ENCODE measurements around the gene ZNF629.

ZNF629 gene

DNA sequence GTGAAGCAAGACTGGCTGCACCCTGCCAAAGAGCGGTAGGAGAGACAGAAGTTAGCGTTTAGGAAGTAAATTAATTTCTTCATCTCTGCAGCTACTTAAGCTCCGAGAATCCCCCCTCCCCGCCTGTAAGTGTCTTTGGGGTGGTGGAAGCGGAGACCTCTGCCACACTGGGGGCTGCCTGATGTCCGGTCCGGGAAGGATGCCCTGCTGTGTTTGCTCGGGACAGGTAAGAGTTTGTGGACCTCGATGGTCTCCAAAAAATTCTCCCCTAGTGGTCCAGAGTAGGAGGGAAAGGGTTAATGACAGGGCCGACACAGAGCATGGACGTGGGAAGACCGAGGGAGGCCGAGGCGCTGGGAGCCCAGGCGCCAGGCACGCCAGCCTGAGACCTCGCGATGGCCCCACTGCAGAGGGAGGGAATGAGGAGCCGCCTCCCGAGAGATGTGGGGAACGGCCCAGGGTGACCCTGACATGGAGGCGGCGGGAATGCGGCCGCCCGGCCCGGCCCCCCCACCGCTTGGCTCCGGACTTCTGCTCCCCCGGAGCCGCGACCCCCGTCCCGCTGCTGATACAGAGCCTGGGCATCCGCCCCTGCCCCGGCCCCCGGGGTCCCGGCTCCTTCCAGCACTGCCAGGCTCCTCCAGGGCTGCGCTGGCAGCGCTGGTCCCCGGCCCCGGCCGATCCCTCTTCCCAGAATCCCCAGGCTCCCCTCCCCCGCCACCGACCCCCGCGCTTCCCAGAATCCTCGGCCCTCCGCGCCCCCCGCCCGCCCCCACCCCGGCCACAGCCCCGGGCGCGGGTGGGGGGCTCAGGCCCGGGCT is 680 bp downstream of the ZNF629 start:
- peak; percentile 95 for DNase-seq (ENCODE audit: low spot score)

DNA sequence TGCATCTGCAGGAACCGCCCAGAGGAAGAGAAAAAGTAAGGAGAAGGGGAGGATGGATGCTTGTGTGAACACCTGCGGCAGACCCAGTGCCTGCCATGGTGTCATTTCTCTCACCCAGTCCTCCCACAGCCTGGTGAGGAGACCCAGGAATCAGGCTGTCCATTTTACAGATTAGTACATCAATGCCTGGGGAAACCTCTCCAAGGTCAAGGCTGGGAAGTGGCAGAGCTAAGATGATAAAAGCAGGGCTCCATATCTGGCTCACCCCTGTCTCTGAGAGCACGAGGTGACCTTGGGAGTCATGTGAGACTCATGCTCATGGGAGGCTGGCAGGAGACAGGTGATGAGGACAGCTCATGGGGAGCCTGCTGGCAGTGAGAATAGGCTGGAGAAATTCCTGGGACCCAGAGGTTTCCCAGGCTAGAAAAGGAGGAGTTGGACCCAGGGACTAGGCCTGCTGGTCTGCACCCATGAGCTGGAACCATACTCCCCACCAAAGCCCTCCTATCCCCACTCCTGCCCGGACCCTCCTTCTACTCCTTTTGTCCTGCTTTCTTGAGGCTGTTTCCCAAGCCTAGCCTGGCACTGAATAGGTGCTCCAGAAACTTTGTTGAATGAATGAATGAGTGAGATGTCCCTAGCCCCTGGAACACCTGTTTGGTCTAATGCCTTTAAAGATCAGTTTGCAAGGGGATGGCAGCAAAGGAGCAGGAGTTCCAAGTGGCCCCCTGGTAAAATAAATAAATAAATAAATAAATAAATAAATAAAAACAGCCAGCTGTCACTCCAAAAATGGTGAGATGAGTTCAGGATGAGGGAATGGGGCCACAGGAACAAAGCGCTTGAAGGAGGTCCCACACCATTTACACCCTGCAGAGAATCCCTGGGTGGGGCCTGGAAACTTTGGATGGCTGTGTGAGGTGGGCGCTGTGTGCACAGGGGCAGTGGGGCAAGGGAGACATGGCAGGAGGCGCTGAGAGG is 1.6 kb downstream of the ZNF629 start:
- DNase-seq (ENCODE audit: low spot score): no peak

DNA sequence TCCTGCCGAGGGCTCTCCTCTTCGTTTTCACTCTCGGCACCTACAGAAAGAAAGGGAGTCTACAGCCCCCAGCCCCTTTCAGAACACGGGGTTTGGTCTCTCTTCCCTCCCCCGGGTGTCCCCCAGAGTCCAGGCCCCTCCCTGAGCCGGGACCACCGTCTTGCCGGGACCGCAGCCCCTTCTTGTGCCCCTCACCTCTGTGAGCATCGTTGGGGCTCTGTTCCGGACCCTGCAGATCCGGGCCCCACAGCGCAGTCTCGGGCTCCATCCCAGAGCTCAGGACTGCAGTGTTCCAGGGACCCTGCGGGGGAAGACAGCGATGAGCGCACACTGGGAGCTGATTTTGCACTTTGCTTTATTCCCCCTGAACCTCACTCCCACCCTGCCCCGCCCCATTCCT is 2.8 kb downstream of the ZNF629 start:
- DNase-seq (ENCODE audit: low spot score): no peak

DNA sequence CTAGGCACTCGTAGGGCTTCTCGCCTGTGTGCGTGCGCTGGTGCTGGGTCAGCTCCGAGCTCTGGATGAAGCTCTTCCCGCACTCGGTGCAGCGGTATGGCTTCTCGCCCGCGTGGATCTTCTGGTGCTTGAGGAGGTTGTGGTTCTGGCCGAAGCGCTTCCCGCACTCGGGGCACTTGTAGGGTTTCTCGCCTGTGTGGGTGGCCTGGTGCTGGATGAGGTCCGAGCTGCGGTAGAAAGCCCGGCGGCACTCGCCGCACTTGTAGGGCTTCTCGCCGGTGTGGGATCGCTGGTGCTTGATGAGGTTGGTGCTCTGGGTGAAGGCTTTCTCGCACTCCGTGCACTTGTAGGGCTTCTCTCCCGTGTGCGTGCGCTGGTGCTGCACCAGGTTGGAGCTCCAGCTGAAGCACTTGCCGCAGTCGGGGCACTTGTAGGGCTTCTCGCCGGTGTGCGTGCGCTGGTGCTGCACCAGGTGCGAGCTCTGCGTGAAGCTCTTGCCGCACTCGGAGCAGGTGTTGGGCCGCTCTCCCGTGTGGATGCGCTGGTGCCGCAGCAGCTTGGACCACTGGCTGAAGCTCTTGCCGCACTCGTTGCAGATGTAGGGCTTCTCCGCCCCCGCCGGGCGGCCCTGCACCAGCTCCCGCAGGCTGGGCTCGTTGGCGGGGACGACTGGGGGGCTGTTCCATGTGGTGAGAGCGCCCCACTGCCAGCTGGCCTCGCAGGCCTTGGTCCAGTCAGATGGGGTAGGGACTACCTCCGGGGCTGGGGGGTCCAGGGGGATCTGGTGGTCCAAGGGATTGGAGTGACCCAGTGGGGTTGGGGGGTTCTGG is 3.5 kb downstream of the ZNF629 start:
- DNase-seq (ENCODE audit: low spot score): no peak

DNA sequence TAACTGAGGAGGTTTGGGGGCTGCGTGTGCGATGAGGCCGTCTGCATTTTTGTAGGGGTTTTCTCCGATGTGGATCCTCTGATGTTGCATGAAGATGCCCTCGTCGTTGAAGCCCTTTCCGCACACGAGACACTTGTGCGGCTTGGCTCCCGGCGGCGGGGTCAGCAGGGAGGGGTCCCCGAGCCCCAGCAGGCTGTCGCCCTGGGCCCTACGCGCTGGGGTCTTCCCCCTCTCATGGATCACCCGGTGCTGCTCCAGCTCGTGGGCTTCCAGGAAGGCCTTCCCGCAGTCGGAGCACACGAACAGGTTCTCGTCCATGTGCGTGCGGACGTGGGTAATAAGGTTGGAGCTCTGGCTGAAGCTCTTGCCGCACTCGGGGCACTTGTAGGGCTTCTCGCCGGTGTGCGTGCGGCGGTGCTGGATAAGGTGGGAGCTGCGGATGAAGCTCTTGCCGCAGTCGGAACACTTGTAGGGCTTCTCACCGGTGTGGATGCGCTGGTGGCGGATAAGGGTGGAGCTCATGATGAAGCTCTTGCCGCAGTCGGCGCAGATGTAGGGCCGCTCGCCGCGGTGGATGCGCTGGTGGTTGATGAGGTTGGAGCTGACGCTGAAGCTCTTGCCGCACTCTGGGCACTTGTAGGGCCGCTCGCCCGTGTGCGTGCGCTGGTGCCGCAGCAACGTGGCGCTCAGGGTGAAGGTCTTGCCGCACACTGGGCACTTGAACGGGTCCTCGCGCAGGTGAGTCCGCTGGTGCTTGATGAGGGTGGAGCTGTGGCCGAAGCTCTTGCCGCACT is 4.3 kb downstream of the ZNF629 start:
- DNase-seq (ENCODE audit: low spot score): no peak

DNA sequence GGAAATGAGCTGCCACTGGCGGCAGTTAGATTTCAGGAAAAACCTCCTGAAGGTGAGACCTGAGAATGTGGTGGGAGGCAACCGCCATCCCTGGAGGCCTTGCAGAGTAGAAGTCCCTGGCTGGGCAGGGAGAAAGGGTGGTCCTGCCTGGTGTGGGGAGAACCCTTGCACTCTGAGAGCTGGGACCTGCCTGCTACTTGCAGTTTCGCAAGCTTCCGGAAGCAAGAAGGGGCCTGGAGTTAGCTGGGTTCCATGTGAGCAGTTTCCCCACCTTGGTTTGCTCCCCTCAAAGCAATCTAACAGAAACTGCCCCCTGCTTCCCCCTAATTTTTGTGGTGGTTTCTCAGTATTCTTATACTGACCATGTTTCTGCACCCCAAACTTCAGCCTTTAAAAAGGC is 6.5 kb downstream of the ZNF629 start:
- DNase-seq (ENCODE audit: low spot score): no peak

DNA sequence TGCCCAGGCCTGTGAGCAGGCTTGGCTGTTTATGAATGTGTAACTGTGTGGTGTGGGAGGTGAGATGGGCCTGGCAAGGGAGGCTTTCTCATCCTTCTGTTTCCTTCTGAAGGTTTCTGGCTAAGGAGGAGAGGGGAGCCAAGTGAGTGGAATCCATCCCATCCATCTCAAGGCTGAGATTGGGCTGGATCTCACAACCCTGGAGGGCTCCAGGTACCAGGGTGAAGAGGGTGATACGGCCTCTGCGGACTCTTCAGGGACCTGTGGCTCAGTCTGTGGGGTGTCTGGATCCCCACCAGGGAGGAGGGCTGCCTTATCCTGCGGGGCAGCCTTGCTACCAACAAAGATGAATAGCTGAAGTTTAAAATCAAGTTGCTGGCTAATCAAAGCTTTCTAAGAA is 7.0 kb downstream of the ZNF629 start:
- no peak for DNase-seq (ENCODE audit: low spot score)

DNA sequence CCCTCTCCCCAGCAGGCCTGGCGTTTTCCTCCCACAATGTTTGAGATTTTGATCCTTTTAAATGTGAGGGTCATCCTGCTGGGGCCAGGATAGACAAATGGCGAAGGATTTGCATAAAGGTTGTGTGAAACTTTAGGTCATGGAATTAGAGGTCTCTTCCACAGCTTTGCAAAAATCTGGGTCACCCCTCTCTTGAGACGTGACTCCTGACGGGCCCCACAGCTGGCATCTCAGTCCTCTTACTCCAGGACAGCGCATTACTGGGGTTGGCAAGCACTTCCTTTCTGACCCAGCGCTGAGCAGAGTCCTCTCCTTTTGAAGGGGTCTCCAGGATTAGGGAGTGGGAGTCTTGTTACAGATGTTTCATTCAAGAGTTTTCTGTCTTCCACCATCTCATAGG is 7.4 kb downstream of the ZNF629 start:
- DNase-seq (ENCODE audit: low spot score): no peak

DNA sequence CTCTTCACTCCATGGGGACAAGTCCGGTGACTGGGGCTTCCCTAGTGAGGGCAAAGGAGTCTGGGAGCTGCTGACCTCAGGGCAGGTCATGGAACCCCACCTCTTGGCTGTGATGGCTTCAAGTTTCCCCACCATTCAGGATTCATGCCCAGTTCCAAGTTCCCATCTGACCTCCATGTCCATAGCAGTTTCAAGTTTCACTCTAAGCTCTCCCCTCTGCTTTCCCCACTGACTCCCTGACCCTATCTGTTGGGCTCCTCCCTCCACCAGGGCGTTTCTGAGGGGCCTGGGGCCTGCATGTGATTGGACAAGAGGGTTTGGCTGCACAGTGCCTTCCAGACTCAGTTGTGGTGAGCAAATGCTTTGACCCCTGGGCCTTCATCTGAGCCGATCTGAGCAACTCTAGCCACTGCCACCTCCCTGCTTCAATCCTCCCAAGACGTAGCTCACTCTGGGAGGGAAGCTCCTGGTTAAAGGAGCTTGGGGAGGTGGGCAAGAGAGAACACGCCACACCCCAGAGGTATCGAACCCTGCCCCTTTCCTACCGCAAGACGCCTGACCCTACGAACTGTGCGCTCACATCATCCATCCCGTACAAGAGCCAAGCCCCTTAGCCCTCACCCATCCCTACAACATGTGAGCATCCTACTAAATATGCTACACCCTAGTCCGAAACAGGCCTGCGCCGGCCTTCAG is 8.3 kb downstream of the ZNF629 start:
- DNase-seq (ENCODE audit: low spot score): no peak

DNA sequence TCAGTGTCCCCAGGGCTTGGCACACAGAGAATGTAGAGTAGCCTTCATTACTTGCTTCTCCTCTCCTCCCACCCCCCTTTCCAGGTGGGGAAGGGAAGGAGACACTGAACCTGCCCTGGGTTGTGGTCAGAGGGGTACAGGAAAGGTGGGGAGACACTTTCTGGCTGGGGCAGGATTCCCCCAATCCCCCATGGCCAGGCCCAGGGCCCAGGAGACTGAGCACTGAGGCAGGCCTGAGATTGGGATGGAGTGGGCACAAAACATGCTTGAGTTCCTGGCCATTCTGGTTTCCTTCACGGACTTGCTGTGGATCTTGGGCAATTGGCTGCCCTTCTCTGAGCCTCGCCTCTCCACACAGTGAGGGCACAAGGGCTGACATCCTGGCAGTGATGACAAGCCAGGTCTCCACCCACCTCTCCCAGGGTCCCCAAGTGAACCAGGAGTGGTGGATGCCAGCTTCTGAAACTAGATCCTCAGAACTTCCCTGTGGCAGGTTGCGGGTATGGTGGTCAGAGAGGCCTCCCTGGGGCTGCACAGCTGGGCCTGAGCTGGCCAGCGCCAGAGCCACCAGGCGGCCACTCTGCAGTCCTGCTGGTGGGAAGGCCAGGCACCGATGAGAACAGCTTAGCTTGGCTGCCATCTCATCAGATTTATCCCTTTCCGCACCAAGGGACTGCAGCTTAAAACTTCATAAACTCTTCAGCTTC is 9.3 kb downstream of the ZNF629 start:
- DNase-seq (ENCODE audit: low spot score): no peak

DNA sequence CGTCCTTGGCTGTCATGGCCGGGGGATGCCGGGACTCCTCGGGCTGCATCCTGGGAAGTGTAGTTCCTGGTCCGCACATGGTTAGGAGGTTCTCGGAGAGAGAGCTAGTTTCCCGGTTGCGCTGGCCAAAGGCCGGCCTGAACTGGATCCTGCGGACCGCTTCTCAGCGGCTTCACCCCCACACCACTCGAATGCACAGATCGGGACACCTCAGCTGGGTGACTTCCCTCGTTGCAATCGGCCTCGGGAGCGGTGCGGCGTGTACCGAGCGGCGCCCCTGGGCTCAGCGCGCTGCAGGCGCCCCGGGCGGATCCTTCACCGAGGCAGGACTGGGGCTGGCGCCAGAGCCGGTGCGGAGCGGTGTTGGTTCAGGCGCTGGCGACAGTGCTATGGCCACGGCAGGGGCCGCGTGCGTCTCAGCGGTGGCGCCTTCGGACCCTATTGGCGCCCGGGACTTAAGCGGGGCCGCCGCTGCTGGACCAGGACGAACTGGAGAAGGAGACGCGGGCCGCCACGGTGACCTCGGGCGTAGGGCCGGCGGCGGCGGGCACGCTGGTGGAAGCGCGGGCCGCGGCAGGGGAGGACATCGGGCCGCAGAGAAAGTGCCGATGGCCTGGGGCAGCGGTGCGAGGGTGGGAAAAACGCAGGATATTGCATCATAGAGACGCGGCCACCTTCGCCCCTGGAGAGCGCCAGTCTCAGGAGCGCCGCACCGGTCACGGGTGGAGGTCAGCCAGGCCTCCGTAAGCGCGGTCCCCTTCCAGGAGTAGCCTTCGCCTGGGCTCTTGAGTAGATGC is 11.4 kb downstream of the ZNF629 start:
- peak; percentile 98 for DNase-seq (ENCODE audit: low spot score)

DNA sequence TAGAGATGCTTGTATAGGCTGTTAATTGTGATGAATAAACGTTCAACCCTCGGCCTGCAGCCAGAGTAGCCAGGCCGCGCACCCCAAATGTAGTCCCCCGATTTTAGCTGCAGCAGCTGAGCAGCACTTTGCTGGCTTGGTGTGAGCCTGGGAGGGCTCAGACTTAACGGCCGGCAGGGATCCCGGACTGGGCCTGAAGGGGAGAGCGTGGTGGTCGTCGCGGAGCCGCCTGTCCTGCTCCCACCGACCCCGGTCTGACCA is 11.9 kb downstream of the ZNF629 start:
- no peak for DNase-seq (ENCODE audit: low spot score)

DNA sequence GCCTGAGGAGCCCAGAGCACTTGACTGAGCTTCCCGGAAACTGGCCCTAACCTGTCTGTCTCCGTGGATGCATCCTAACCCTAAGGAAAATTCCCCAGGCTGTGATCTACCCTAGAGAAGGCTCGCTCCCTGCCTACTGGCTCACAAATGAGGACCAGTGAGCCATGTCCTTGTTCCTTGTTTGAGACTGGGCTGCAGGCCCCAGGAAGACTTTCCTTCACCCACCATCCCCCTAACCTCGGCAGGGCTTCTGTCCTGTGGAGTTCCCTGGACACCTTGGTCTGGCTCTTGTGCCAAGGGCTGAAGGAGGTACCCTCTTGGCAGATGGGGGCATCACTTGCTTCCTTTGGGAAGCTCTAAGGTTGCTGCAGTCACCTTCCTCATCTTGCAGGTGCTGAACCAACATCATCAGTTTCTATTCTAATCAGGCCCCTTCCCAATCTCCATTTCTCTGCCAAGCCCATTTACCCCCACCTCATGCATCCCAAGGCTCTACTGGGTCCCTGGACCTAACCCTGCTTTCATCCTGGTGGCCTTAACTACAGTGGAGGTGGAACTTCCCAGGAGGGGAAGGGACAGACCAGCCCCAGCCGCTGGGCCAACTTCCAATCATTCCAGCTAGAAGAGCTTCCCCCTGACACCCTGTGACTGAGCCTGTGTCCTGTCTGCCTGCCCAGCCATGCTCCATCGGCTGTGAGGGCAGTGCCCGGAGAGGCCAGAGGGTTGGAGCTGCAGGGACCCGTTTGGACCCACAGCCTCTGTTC is 12.5 kb downstream of the ZNF629 start:
- DNase-seq (ENCODE audit: low spot score): peak; percentile 54

DNA sequence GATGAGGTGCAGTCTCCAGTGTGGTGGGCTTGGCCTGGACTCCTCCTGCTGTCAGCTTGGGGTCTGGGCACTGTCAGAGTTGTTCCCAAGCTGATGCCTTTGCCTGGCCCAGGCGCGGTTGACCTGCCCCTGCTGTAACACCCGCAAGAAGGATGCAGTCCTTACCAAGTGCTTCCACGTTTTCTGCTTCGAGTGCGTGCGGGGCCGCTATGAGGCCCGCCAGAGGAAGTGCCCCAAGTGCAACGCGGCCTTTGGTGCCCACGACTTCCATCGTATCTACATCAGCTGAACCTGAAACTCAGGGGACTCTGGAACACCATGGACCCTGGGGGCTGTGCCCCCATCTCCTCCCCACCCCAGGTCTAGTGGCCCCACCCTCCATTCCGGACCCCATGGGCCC is 13.2 kb downstream of the ZNF629 start:
- no peak for DNase-seq (ENCODE audit: low spot score)

DNA sequence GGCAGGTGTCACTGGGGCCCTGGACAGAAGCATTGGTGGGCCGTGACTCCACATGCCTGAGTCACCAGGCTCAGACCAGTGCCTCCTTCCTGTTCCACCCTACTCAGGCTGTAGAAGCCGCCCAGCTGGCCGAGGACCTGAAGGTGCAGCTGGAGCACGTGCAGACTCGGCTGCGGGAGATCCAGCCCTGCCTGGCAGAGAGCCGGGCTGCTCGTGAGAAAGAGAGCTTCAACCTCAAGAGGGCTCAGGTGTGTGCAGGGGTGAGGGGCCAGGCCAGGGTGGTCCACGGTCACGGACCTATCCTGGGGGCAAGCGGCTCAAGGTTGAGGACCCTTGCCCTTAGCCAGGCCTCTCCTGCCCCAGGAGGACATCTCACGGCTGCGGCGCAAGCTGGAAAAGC is 15.3 kb downstream of the ZNF629 start:
- DNase-seq (ENCODE audit: low spot score): no peak

DNA sequence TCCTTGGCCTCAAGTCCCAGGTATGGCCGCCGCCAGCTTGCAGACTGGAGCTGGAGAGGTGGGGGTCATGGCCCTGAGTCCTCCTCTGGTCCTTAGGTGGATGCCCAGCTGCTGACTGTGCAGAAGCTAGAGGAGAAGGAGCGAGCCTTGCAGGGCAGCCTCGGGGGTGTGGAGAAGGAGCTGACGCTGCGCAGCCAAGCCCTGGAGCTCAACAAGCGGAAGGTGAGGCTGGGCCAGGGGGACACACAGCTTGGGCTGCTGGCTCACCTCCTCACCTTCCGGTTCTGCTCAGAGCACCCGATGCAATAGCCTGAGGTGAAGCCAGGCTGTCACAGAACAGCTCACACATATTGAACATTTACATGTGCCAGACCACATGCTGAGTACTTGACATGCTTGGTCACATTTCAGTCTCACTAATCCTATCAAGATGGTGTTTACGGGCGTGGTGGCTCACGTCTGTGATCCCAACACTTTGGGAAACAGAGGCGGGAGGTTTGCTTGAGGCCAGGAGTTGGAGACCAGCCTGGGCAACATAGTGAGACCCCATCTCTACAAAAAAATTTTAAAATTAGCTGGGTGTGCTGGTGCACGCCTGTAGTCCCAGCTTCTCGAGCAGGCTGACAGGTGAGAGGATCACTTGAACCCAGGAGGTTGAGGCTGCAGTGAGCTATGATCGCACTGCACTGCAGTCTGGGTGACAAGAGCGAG is 17.5 kb downstream of the ZNF629 start:
- DNase-seq (ENCODE audit: low spot score): no peak

DNA sequence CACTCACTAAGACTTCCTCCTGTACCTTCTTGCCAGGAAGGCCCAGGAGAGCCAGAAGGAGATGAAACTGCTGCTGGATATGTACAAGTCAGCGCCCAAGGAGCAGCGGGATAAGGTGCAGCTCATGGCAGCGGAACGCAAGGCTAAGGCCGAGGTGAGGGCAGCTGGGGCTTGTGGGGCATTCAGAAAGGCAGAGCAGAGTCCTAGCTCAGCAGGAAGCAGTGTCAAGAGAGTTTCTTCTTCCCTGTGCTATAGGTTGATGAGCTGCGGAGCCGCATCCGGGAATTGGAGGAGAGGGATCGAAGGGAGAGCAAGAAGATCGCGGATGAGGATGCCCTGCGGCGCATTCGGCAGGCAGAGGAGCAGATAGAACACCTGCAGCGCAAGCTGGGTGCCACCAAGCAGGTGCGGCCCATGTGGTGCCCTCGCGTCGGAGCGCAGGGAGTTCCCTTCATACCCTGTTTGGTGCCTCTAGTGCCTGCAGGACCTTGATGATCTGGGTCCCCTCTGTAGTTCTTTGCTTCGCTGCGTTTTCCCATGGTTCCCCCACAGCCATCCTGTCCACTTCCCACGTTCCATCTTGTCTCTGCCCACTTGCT is 18.3 kb downstream of the ZNF629 start:
- DNase-seq (ENCODE audit: low spot score): no peak
